ENCODE data around the gene STOX1.
"Not testable (repeated sequence)": the region's sequence is repeated elsewhere in the genome, so short reads cannot be mapped to it uniquely, and the experiment has no call there.

The STOX1 gene

DNA sequence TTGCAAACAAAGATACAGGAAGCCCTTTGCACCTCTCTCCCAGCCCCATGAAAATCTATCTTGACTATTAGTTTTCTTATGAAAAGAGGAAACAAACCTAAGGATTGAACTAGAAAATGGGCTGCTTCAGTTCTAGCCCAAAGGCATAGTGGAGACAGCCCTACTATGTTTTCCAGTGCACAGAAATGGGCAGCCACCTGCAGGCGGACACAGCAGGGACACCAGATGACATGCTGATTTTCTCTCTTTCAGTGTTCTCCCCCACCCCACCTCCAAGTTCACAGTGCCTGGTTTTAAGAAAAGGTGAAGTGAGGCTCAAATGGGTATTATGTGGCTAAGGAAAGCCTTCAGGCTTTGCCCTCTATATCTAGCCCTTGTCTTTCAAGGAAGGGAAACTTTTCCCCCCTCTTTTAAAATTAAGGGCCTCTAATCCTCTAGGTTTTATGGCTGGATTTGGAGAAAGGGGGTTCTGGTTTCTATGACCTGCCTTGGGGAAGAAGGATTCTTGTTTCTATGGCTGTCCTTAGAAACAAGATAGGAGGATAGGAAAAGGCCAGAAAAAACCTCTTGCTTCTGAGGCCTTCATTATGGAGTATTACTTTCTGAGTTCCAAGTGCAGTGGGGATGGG is 50.3 kb downstream of the STOX1 start:
- in situ Hi-C loops (cut with MboI; ENCODE audit: low sequenced_read_pairs): no loop called here

DNA sequence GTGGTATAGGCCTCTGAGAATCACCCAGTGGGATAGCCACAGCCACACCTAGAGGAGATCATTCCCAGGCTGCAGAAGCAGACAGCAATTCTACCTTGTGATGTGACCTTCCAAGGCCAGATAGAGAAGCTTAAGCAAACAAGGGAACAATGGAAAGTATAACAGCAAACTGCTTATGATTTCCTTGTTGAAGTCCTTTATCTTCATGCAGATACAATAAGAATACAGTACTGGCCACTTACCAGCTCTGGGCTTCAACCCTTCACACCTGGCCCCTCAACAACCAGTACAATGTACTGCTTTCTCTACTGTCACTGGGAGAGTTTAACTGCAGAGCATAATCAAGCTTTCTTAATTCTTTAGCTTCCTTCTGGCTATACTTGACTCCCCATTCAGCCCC is 51.2 kb downstream of the STOX1 start:
- in situ Hi-C loops (cut with MboI; ENCODE audit: low sequenced_read_pairs): no loop called here

DNA sequence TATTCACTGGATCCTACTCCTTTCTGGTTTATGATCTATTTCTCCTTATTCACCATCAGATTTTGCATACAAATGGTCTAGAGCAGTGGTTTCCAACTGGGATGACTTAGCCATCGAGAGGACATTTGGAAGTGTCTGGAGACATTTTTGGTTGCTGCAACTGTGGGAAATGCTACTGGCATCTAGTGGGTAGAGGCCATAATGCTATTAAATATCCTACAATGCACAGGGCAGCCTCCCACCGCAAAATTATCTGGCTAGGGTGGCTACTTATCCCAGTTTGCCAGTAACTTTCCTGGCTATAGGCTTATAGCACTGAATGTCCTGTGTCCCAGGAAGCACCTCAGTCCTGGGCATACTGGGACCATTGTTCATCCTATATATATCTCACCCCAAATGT is 52.3 kb downstream of the STOX1 start:
- in situ Hi-C loops (cut with MboI; ENCODE audit: low sequenced_read_pairs): no loop called here

DNA sequence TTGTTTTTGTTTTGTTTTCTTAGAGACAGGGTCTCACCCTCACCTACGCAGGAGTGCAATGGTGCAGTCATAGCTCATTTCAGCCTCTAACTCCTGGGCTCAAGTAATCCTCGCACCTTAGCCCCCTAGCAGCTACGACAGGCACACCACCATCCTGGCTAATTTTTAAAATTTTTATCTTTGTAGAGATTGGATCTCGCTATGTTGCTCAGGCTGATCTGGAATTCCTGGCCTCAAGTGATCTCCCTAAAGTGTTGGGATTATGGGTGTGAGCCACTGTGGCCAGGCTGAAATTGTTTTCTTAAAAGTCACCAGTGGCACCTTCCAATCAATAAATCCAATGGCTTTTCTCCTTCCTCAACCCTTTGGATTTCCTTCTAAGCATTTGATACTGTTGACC is 52.9 kb downstream of the STOX1 start:
- in situ Hi-C loops (cut with MboI; ENCODE audit: low sequenced_read_pairs): no loop called here

DNA sequence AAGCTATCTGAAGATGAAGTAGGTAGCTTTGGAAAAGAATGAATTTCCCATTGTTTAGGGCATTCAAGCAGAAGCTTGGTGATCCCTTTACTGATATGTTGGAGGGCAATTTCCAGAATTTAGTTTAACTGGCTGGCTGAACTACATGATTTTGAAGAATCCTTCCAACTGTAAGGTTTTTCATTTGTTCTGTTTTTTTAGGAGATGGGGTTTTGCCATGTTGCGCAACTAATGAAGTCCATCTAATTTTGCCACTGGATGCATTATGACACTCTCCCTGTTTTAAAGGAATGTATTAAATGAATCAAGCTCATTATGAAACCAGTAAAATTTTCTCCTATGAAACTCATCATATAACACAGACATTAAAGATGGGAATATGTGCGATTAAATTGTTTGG is 67.7 kb downstream of the STOX1 start:
- in situ Hi-C loops (cut with MboI; ENCODE audit: low sequenced_read_pairs): no loop called here

DNA sequence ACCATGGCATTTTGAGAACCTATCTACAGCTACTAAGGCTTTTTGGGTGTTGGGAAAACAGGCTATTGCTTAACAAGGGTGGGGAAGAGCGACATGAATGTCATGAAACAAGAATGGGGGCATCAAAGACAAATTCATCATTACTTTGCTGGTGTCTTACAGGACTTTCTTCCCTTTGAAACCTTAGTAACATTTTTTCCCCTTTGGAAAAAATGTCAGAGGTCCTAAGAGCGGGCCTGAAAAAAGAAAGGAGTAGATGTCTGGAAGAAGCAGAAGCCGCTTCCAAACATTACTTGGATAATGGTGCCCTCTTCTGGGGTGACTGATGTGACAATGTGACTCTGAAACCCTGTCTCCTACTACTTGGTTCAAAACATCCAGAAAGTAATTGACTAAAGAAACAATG is 70.0 kb downstream of the STOX1 start:
- in situ Hi-C loops (cut with MboI; ENCODE audit: low sequenced_read_pairs): no loop called here

DNA sequence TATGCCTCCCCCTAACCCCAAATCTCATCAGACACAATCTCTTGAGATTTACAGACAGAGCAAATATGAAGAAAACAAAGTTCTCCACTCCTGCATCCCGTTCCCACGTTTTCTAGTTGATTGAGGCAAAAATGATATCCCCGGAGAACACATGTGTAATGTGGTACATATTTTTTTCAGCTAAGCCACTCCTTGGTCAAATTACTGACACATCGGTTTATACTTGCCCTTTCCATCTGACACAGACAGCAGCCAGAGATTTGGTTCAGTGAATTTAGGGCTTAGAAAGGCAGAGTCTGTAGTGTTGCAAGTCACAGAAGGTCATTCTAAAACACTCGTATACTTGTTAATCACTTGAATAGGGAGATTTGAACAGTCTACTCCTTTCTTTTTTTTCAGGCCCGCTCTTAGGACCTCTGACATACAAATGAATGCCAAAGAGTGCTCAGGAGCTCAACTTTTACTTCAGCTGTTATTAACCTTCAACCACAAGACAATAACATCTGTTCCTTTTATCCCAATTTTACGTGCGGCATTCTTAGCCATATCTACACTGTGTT is 71.9 kb downstream of the STOX1 start:
- in situ Hi-C loops (cut with MboI; ENCODE audit: low sequenced_read_pairs): no loop called here

DNA sequence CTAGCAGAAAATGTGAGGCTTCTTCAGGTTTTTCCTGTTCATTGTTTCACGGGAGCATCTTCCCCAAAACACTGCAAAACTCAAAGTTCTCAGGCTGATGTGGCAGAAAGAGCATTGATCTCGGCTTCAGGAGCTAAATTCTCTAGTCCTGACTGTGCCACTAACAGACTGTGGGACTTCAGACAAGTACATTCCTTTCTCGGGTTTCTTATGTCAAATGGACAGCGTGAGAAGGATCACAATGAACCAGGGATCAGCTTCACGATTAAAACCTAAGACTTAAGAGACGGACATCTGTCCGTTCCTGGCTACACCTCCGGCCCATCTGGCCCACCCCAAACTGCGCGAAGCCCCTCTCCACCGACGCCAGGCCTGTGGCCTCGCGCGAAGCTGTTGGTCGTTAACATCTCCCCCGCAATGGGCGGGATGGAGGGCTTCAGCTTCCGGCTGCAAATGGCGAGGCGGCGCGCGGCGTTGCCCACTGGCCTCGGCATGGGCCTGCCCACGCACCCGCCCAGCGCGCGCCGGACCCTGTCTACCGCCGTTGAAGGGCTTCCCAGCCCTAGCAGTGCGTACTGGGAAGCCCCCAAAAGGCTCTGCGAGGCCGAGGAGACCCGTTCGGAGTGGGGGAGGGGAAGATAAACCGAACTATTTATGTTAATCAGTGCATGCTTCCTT is 73.2 kb downstream of the STOX1 start:
- in situ Hi-C loops (cut with MboI; ENCODE audit: low sequenced_read_pairs): no loop called here

DNA sequence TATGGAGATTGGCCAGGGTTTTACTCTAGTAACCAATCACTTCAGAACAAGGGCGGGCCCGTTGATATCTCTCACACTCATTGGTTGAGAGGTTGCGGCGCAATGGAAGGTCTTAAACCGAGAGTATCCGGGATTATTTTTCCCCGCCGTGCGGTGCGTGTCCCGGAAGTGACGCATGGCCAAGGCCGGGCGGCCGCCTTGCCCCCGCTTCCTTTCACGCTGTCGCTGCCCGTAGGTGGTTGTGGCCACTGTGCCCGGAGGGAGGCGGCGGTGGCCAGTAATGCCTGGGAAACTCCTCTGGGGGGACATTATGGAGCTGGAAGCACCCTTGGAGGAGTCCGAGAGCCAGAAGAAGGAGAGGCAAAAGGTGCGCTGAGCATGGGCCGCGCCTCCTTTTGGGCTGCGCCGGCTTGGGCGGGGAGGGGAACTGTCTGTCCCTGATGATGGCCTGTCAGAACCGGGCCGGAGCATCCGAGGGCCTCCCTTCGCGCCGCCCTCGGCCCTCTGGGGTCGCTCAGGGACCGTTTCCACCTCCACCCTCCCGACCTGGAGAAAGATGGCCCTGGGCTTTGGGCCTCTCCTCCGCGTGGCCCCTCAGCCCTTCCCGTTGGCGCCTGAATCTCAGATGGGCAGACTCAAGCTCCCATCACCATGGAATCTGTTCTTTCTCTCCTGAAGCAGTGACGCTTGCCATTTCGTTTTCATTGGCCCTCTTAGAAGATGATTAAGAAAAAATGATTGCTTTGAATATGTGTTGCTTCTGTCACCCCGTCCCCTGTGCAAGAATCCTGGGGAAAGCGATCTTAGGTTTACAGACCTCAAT is 74.0 kb downstream of the STOX1 start, which contains the start of gene DDX50:
TSS of gene DDX50 (plus strand) at position 211 of the 823 bp plus-strand sequence. CDS start at position 281, 70 bp downstream.
- in situ Hi-C loops (cut with MboI; ENCODE audit: low sequenced_read_pairs): no loop called here

DNA sequence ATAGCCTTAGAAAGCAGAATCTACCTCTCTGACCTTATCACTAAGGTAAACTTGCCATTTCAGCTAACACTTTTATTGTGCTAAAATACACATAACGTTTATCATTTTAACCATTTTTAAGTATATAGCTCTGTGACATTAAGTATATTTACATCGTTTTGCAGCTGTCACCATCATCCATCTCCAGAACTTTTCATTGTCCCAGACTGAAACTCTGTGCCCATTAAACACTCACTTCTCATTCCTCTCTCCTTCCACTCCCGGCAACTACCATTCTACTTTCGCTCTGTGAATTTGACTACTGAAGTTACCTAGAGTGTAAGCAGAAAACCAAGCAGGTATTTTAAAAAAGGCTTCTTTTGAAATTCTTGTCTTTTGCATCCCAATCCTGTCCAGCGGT is 75.1 kb downstream of the STOX1 start:
- in situ Hi-C loops (cut with MboI; ENCODE audit: low sequenced_read_pairs): no loop called here

DNA sequence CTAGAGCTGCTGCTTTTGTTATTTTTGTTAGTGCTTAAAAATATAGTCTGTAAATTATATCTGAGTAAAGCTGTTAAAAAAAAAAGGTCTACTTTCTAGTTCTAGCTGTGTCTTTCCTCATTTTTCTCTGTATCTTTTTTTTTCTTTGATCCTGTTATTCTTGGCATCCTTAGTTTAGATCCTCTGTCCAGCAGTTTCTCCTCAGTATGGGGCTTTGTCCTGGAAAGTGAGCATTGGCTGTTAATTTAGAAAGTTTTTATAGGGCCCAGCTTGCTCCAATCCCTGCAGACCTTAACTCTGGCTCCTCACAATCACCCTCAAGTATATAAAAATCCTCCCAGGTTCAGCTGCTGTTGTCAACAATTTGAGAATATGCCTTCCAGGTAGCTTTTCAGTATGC is 97.3 kb downstream of the STOX1 start:
- in situ Hi-C loops (cut with MboI; ENCODE audit: low sequenced_read_pairs): no loop called here

DNA sequence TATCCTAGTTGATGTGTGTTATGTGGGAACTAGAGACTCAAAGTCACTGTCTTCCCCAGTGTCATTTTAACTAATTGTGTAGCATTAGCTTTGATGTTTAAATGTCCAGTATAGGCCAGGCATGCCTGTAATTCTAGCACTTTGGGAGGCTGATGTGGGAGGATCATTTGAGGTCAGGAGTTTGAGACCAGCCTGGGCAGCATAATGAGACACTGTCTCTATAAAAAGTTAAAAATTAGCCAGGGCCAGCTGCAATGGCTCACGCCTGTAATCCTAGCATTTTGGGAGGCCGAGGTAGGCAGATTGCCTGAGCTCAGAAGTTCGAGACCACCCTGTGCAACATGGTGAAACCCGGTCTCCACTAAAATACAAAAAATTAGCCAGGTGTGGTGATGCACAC is 98.2 kb downstream of the STOX1 start:
- in situ Hi-C loops (cut with MboI; ENCODE audit: low sequenced_read_pairs): no loop called here

DNA sequence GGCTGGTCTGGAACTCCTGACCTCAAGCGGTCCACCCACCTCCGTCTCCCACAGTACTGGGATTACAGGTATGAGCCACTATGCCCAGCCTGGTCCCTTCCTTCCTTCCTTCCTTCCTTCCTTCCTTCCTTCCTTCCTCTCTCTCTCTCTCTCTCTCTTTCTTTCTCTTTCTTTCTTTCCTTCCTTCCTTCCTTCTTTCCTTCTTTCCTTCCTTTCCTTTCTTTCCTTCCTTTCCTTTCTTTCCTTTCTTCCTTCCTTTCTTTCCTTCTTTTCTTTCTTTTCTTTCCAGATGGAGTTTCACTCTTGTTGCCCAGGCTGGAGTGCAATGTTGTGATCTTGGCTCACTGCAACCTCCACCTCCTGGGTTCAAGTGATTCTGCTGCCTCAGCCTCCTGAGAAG is 101.8 kb downstream of the STOX1 start:
- in situ Hi-C loops (cut with MboI; ENCODE audit: low sequenced_read_pairs): not testable (repeated sequence)

DNA sequence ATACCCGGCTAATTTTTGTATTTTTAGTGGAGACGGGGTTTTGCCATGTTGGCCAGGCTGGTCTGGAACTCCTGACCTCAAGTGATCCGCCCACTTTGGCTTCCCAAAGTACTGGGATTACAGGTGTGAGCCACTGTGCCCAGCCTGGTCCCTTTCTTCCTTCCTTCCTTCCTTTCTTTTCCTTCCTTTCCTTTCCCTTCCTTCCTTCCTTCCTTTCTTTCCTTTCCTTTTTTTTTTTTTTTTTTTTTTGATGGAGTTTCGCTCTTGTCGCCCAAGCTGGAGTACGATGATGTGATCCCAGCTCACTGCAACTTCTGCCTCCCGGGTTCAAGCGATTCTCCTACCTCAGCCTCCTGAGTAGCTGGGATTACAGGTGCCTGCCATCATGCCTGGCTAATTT is 102.6 kb downstream of the STOX1 start:
- in situ Hi-C loops (cut with MboI; ENCODE audit: low sequenced_read_pairs): not testable (repeated sequence)

DNA sequence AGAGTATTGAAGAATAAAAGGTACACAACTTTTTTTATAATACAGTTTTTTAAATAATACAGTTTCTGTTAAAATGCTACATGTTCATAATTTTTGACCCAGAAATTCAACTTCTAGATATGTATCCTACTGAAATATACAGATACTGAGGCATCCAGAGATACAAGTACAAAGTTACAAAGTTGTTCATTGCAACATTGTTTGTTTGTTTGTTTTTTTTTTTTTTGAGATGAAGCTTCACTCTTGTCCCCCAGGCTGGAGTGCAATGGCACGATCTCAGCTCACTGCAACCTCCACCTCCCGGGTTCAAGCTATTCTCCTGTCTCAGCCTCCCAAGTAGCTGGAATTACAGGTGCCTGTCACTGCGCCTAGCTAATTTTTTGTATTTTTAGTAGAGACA is 105.5 kb downstream of the STOX1 start:
- in situ Hi-C loops (cut with MboI; ENCODE audit: low sequenced_read_pairs): not testable (repeated sequence)

DNA sequence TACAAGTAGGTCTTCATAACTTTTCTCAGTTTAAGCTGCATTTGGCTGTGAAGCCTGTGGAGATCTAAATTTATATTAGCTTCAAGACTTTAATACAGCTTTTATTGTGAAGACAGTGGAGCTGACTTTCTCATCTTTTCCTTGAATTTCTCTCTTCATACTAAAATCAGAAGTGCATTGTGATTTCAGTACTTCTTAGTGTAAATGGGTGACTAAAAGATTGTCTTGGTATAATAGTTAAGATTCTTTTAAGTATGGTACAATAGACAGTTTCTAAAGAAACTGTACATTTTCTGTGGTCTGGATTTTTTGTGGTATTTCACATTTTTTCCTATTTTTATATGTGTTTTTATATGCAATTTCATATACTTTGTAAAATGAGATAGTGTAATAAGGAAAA is 107.7 kb downstream of the STOX1 start:
- in situ Hi-C loops (cut with MboI; ENCODE audit: low sequenced_read_pairs): no loop called here

DNA sequence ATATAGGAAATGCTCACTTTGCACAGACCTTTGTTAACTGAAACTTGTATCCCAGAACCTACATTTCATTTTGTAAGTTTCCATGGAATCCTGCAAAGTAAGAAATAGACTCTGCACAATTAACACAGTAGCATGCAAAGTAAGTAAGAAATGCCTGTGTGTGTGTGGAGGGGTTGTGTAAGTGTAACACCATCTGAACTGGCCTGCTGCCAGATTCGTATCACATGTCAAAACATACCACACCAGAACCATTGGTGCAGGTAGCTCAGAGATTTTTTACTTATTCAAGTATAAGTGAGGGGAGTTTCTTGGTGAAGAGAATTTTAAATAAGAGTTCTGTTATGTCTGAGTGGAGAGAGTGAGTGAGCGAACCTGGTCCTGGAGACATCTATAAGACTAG is 110.8 kb downstream of the STOX1 start:
- in situ Hi-C loops (cut with MboI; ENCODE audit: low sequenced_read_pairs): no loop called here

DNA sequence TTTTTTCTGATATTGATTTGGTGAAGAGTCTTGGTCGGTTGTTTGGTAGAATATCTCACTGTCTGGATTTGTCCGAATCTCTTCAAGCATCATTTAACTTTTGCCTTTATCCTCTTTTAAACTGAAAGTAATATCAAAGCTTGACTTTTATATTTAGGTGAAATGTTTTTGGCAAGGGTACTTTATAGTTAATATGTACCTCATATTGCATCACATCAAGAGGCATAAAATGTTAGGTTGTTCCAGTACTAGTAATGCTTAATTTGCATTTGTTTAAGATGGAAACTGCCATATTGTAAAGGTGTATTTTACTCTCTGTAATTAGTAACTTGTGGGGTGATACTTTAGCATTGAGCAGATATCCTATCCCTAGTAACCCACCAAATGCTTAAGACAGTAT is 111.6 kb downstream of the STOX1 start:
- in situ Hi-C loops (cut with MboI; ENCODE audit: low sequenced_read_pairs): no loop called here

DNA sequence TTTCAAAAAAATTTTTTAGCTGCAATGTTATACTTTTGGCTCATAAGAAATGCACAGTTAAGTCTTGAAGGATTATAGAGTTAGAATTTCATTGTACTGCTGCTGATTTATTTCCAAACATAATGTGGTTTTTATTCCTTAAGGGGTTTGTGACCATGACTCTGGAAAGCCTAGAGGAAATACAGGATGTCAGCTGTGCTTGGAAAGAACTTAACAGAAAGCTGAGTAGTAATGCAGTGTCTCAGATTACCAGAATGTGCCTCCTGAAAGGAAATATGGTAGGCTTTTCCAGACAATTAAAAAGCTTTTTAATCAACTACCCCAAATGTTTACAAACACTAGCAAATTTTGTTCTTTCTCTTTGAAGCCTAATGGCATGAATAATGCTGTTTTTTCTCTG is 113.6 kb downstream of the STOX1 start:
- in situ Hi-C loops (cut with MboI; ENCODE audit: low sequenced_read_pairs): not testable (repeated sequence)

All from HL-60/S4 treated with phorbol 12-myristate 13-acetate at 8.2 ng/mL for 4 days and 3 days (cell line).